ENCODE data around the gene MYLK.

Gene MYLK

DNA sequence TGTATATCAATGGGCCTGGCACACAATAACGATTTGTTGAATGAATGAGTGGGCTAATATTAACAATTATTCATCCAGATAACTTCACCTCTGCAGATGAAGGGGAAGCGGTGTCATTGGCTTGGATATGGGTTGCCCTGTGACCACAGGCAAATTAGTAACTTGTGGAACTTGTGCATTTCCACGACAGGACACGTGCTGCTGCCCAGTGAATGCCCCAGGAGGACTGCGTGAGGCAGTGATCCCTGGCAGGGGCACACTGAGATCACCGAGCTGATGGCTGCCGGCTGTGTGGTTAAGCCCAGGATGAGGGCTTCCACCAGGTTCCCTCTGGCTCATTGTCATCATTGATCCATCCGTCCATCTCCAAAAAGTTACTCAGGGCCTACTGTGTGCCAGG lies 215.2 kb downstream of the MYLK start:
- TF ChIP-seq, protein P1, sequence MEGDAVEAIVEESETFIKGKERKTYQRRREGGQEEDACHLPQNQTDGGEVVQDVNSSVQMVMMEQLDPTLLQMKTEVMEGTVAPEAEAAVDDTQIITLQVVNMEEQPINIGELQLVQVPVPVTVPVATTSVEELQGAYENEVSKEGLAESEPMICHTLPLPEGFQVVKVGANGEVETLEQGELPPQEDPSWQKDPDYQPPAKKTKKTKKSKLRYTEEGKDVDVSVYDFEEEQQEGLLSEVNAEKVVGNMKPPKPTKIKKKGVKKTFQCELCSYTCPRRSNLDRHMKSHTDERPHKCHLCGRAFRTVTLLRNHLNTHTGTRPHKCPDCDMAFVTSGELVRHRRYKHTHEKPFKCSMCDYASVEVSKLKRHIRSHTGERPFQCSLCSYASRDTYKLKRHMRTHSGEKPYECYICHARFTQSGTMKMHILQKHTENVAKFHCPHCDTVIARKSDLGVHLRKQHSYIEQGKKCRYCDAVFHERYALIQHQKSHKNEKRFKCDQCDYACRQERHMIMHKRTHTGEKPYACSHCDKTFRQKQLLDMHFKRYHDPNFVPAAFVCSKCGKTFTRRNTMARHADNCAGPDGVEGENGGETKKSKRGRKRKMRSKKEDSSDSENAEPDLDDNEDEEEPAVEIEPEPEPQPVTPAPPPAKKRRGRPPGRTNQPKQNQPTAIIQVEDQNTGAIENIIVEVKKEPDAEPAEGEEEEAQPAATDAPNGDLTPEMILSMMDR (IDR thresholded peaks at IDR 0.05; ENCODE audit: low read depth, low read length) = no peak
- no peak overlapping the region for H3K4me3 ChIP-seq (replicated peaks in 1 of 2; ENCODE audit: low read depth in 2 of 2, low read length in 2 of 2)
- no peak for DNase-seq (ENCODE audit: low read depth in 2 of 2)

DNA sequence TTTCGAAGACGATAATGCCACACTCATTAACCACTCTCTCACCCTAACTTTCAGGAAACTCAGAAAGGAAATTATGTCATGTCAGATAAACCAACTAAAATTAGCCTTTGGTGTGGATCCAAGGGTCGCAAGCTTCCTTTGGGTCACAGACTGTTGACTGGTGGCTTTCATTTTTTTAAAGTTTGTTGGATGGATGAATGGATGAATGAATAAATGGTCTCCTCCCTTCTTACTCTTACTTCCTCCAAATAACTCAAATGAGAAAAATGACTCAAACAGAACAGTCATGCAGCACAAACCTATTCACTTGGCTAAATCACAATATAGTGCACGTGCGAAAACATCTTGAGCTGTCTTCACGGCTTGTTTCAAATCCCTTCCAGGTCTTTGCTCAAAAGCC lies 216.3 kb downstream of the MYLK start:
- TF ChIP-seq, protein P1 (IDR thresholded peaks at IDR 0.05; ENCODE audit: low read depth, low read length) = no peak
- H3K4me3 ChIP-seq (replicated peaks in 1 of 2; ENCODE audit: low read depth in 2 of 2, low read length in 2 of 2) = no peak overlapping the region
- DNase-seq (ENCODE audit: low read depth in 2 of 2) = peak; percentile 37 to 65

DNA sequence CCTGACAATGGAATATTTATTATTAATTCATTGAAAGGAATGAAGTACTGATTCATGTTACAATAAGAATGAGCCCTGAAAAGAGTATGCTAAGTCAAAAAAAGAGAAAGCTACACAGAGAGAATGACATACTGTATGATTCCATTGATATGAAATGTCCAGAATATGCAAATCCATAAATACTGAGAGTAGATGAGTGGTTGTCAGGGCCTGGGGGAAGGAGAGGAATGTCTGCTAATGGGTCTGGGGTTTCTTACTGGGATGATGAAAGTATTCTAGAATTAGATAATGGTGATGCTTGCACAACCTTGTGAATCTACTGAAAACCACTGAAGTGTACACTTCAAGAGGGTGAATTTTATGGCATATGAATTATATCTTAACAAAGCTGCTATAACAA lies 219.4 kb downstream of the MYLK start:
- H3K4me3 ChIP-seq (replicated peaks in 1 of 2; ENCODE audit: low read depth in 2 of 2, low read length in 2 of 2) = no peak overlapping the region
- no peak for DNase-seq (ENCODE audit: low read depth in 2 of 2)
- TF ChIP-seq, protein P1 (IDR thresholded peaks at IDR 0.05; ENCODE audit: low read depth, low read length) = no peak

DNA sequence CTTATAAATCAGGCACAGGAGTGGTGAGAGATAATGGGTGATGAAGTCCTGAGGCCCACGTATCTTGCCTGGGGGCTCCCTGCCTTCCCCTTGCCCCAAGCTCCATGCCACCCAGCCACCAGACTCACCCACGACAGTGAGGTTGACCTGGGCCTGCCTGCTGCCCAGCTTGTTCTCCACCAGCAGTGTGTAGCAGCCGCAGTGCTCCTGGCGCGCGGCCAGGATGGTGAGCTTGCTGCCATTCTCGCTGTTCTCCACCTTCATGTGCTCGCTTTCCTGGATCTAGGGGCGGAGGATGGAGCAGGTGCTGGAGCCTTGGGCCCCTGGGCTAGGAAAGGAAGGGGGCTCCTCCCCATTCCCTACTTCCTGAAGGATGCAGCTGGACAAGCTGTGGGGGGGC lies 220.2 kb downstream of the MYLK start:
- TF ChIP-seq, protein P1 (IDR thresholded peaks at IDR 0.05; ENCODE audit: low read depth, low read length) = no peak
- no peak overlapping the region for H3K4me3 ChIP-seq (replicated peaks in 1 of 2; ENCODE audit: low read depth in 2 of 2, low read length in 2 of 2)
- DNase-seq (ENCODE audit: low read depth in 2 of 2) = no peak

DNA sequence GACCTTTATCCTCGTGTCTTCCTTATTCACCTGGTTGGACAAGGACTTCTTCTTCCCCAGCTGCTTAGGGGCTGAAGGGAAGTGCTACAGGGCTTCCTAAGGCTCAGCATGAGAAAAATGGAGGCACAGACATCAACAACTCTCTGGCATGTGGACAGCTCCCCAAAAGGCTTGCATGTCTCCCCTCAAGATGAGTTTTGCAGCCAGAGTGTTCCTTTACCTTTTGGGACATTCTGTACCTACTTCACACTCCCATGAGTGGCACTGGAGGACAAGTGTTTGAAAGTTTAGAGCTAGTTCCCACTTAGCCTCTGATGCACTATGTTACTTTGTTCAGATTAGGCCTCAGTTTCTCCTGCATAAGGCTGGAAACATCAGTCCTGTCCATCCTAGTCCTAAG lies 222.2 kb downstream of the MYLK start:
- H3K4me3 ChIP-seq (replicated peaks in 1 of 2; ENCODE audit: low read depth in 2 of 2, low read length in 2 of 2) = no peak overlapping the region
- no peak for DNase-seq (ENCODE audit: low read depth in 2 of 2)
- TF ChIP-seq, protein P1 (IDR thresholded peaks at IDR 0.05; ENCODE audit: low read depth, low read length) = no peak

DNA sequence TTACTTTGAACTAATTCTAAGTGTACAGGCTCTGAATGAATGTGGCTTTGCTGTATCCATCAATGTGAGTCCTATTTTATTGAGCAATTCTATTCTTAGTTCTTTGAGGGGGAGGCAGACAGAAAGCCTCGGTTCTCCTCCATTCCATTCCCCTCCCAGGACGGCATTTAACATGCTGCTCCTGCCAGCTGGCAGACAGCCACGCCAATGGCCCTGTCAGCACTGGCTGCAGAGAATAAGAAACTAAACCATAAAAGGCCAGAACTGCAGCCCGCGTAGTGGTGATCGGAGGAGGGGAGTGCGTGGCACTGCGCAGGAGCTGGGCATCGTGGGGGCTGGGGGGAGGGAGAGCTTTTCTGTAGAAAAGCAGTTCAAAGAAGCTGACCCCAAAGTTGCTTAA lies 223.2 kb downstream of the MYLK start:
- TF ChIP-seq, protein P1 (IDR thresholded peaks at IDR 0.05; ENCODE audit: low read depth, low read length) = no peak
- no peak overlapping the region for H3K4me3 ChIP-seq (replicated peaks in 1 of 2; ENCODE audit: low read depth in 2 of 2, low read length in 2 of 2)
- DNase-seq (ENCODE audit: low read depth in 2 of 2) = peak; percentile 98 to 99

DNA sequence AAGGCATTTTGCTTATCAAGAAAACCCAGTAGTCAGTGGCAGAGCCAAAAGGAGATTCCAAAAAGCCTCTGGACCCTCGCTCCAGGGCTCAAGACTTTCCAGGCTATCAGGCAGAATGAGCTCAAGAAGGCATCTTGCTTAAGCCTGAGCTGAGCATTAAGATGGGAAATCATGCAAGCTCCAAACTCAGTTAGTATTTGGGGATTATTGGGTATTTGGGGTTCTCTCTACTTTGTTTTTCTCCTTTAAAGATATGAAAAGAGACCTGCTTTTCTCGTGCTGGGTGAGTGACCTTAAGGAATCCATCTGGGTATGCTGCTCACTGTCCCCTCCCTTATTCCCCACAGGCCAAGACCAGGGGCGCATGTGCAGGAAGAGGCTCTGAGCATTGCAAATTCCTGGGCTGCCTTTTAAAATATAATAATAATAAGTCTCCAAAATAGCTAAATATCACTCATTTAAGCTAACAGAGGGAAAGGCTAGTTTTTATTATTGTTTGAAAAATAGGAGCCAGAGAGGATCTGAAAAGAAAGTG lies 223.9 kb downstream of the MYLK start:
- H3K4me3 ChIP-seq (replicated peaks in 1 of 2; ENCODE audit: low read depth in 2 of 2, low read length in 2 of 2) = no peak overlapping the region
- TF ChIP-seq, protein P1 (IDR thresholded peaks at IDR 0.05; ENCODE audit: low read depth, low read length) = no peak
- no peak for DNase-seq (ENCODE audit: low read depth in 2 of 2)

All from cardiac fibroblast (primary cell).